Measurements from ENCODE around the gene C14orf180. TPM values are rescaled to one million over a fixed set of nuclear protein-coding genes. Genes with fewer than 3 reads are reported as not detected.

Gene C14orf180
- total and polyA plus RNA-seq, 2 donors from 2014 or later, result 2.1 to 3.1 TPM

GRCh38 chr14:104564744-104565679 is 14.6 kb upstream of the C14orf180 start:
- Histone ChIP-seq H3K27me3 (ENCODE audit: control insufficient read depth, insufficient read depth, low read length) (no peaks in the 10 kb centered on the region), H3K9ac (ENCODE audit: low read length in 3 of 3) (no peak overlapping the region), H3K36me3 (ENCODE audit: control insufficient read depth in 2 of 3, insufficient read depth in 3 of 3, low read length in 3 of 3) (no peaks in the 10 kb centered on the region), H3K4me1 (ENCODE audit: control insufficient read depth in 2 of 3, insufficient read depth in 2 of 3, low read depth in 1 of 3, low read length in 3 of 3) (peaks cover 0 to 8% (median 8%) of the 10 kb centered on the region in 3 donors), H3K4me3 (ENCODE audit: low read length in 3 of 3) (no peak overlapping the region), H3K27ac (ENCODE audit: low read depth in 2 of 2, low read length in 2 of 2) (no peak overlapping the region), H3K9me3 (ENCODE audit: control insufficient read depth in 2 of 3, insufficient read depth in 1 of 3, low read length in 3 of 3) (no peaks in the 10 kb centered on the region)
- no peak for FAIRE-seq
- DNase-seq, result peak in 2 of 5 donors; percentile 41 to 43
- no peak for TF ChIP-seq CTCF (IDR thresholded peaks at IDR 0.05; ENCODE audit: borderline replicate concordance, extremely low read depth, insufficient read depth)
- intact Hi-C loops (cut with DNase I), result loop anchor here (5.0 kb wide), 1 partner anchor 428 kb away; the partner anchor contains the start of gene KIF26A

- TF ChIP-seq CTCF (IDR thresholded peaks at IDR 0.05; ENCODE audit: borderline replicate concordance, extremely low read depth, insufficient read depth), result no peak
- H3K9me3 ChIP-seq (ENCODE audit: control insufficient read depth in 2 of 3, insufficient read depth in 1 of 3, low read length in 3 of 3), result no peaks in the 10 kb centered on the region
- H3K36me3 ChIP-seq (ENCODE audit: control insufficient read depth in 2 of 3, insufficient read depth in 3 of 3, low read length in 3 of 3), result no peaks in the 10 kb centered on the region
- intact Hi-C loops (cut with DNase I), result no loop called here
- H3K4me3 ChIP-seq (ENCODE audit: low read length in 3 of 3), result no peak overlapping the region
- DNase-seq (no peak), FAIRE-seq (no peak)
- H3K27me3 ChIP-seq (ENCODE audit: control insufficient read depth, insufficient read depth, low read length), result no peaks in the 10 kb centered on the region
- no peak overlapping the region for H3K27ac ChIP-seq (ENCODE audit: low read depth in 2 of 2, low read length in 2 of 2)
- H3K9ac ChIP-seq (ENCODE audit: low read length in 3 of 3), result no peak overlapping the region
- peaks cover 0 to 8% (median 2%) of the 10 kb centered on the region in 3 donors for H3K4me1 ChIP-seq (ENCODE audit: control insufficient read depth in 2 of 3, insufficient read depth in 2 of 3, low read depth in 1 of 3, low read length in 3 of 3)
These were observed 12.2 kb upstream of the C14orf180 start for GRCh38 chr14:104567141-104567956.

- Histone ChIP-seq H3K9me3 (ENCODE audit: control insufficient read depth in 2 of 3, insufficient read depth in 1 of 3, low read length in 3 of 3) (no peaks in the 10 kb centered on the region), H3K27ac (ENCODE audit: low read depth in 2 of 2, low read length in 2 of 2) (no peak overlapping the region), H3K36me3 (ENCODE audit: control insufficient read depth in 2 of 3, insufficient read depth in 3 of 3, low read length in 3 of 3) (no peaks in the 10 kb centered on the region), H3K27me3 (ENCODE audit: control insufficient read depth, insufficient read depth, low read length) (no peaks in the 10 kb centered on the region), H3K4me1 (ENCODE audit: control insufficient read depth in 2 of 3, insufficient read depth in 2 of 3, low read depth in 1 of 3, low read length in 3 of 3) (peaks cover 0 to 8% (median 2%) of the 10 kb centered on the region in 3 donors), H3K4me3 (ENCODE audit: low read length in 3 of 3) (no peak overlapping the region), H3K9ac (ENCODE audit: low read length in 3 of 3) (no peak overlapping the region)
- intact Hi-C loops (cut with DNase I), result no loop called here
- FAIRE-seq (no peak), DNase-seq (no peak)
- no peak for TF ChIP-seq CTCF (IDR thresholded peaks at IDR 0.05; ENCODE audit: borderline replicate concordance, extremely low read depth, insufficient read depth)
These were observed 11.7 kb upstream of the C14orf180 start for GRCh38 chr14:104567957-104568225.
